Measurements from ENCODE around the gene ITGB1.

Gene ITGB1

GRCh38 chr10:32955790-32956189, 2.2 kb downstream of the ITGB1 start:
- no peak for DNase-seq (ENCODE audit: low read depth in 2 of 2)

GRCh38 chr10:32955299-32955772, 2.7 kb downstream of the ITGB1 start:
- no peak for DNase-seq (ENCODE audit: low read depth in 2 of 2)

GRCh38 chr10:32954545-32955298, 3.3 kb downstream of the ITGB1 start:
- DNase-seq (ENCODE audit: low read depth in 2 of 2): no peak

GRCh38 chr10:32954080-32954479, 4.0 kb downstream of the ITGB1 start:
- DNase-seq (ENCODE audit: low read depth in 2 of 2): no peak

- DNase-seq (ENCODE audit: low read depth in 2 of 2): no peak
These were observed 4.6 kb downstream of the ITGB1 start for GRCh38 chr10:32953277-32953927.

- DNase-seq (ENCODE audit: low read depth in 2 of 2): no peak
These were observed 5.3 kb downstream of the ITGB1 start for GRCh38 chr10:32952541-32953276.

- DNase-seq (ENCODE audit: low read depth in 2 of 2): no peak
These were observed 5.9 kb downstream of the ITGB1 start for GRCh38 chr10:32952094-32952493.

GRCh38 chr10:32951111-32951510, 6.9 kb downstream of the ITGB1 start:
- DNase-seq (ENCODE audit: low read depth in 2 of 2): no peak

GRCh38 chr10:32950591-32951108, 7.4 kb downstream of the ITGB1 start:
- DNase-seq (ENCODE audit: low read depth in 2 of 2): no peak

- no peak for DNase-seq (ENCODE audit: low read depth in 2 of 2)
These were observed 8.8 kb downstream of the ITGB1 start for GRCh38 chr10:32949221-32949678.

- no peak for DNase-seq (ENCODE audit: low read depth in 2 of 2)
These were observed 9.6 kb downstream of the ITGB1 start for GRCh38 chr10:32948451-32948850.

- DNase-seq (ENCODE audit: low read depth in 2 of 2): no peak
These were observed 10.4 kb downstream of the ITGB1 start for GRCh38 chr10:32947586-32947985.

GRCh38 chr10:32946108-32946507, 11.9 kb downstream of the ITGB1 start:
- no peak for DNase-seq (ENCODE audit: low read depth in 2 of 2)

- no peak for DNase-seq (ENCODE audit: low read depth in 2 of 2)
These were observed 14.0 kb downstream of the ITGB1 start for GRCh38 chr10:32943854-32944661.

- DNase-seq (ENCODE audit: low read depth in 2 of 2): no peak
These were observed 14.6 kb downstream of the ITGB1 start for GRCh38 chr10:32943395-32943794.

GRCh38 chr10:32942081-32942480, 15.9 kb downstream of the ITGB1 start:
- no peak for DNase-seq (ENCODE audit: low read depth in 2 of 2)

- DNase-seq (ENCODE audit: low read depth in 2 of 2): no peak
These were observed 16.7 kb downstream of the ITGB1 start for GRCh38 chr10:32941357-32941756.

- DNase-seq (ENCODE audit: low read depth in 2 of 2): no peak
These were observed 17.4 kb downstream of the ITGB1 start for GRCh38 chr10:32940321-32941301.

GRCh38 chr10:32939296-32940111, 18.5 kb downstream of the ITGB1 start:
- no peak for DNase-seq (ENCODE audit: low read depth in 2 of 2)

Measured in stimulated activated CD8-positive, alpha-beta memory T cell treated with anti-CD3 and anti-CD28 coated beads, Interleukin-7, amount 100 ng/mL, for 1 hour (primary cell).